ENCODE measurements around the gene C11orf16.
"Not testable (repeated sequence)": the region's sequence is repeated elsewhere in the genome, so short reads cannot be mapped to it uniquely, and the experiment has no call there.

The C11orf16 gene

DNA sequence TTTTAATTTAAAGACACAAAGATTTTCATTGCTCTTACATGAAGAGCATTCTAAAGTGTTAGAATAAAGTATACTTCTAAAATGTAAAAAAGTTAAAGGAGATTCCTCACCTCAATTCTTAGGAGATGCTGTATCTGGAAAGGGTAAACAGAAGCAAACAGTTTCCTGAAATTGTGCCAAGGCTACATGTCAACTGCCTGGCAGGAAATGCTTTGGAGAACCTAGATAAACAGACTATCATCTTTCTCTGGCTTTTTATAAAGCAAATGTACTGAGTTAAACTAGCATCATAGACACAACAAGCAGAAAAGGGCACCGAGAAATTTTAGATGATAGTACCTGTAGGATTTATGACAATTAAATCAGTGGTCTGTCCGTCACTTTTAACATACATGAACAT lies 46.4 kb downstream of the C11orf16 start:
- no peak for DNase-seq (ENCODE audit: low spot score)

DNA sequence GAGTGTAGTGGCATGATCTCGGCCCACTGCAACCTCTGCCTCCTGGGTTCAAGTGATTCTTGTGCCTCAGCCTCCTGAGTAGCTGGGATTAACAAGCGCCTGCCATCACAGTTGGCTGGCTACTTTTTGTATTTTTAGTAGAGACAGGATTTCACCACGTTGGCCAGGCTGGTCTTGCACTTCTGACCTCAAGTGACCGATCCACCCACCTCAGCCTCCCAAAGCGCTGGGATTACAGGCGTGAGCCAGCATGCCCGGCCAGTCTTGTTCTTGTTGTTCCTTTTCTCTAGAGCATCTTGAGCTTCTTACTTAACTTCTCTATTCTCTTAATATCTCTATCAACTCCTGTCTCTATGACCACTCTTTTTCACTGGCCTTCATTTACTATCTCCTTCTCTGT lies 51.2 kb downstream of the C11orf16 start:
- DNase-seq (ENCODE audit: low spot score): not testable (repeated sequence)

DNA sequence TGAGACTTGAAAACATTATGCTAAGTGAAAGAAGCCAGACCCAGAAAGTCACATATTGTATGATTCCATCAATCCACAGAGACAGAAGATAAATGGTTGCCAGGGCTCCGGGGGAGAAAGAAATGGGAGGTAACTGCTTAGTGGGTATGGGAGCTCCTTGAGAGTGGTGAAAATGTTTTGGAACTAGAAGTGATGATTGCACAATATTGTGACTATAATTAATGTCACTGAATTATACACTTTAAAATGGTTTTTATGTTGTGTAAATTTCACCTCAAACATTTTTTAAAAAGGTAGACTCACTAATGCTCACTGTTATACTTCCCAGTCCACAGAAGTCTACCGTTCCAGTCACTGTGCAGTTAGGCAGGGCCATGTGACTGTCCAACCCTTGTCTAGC lies 54.0 kb downstream of the C11orf16 start:
- DNase-seq (ENCODE audit: low spot score): no peak

DNA sequence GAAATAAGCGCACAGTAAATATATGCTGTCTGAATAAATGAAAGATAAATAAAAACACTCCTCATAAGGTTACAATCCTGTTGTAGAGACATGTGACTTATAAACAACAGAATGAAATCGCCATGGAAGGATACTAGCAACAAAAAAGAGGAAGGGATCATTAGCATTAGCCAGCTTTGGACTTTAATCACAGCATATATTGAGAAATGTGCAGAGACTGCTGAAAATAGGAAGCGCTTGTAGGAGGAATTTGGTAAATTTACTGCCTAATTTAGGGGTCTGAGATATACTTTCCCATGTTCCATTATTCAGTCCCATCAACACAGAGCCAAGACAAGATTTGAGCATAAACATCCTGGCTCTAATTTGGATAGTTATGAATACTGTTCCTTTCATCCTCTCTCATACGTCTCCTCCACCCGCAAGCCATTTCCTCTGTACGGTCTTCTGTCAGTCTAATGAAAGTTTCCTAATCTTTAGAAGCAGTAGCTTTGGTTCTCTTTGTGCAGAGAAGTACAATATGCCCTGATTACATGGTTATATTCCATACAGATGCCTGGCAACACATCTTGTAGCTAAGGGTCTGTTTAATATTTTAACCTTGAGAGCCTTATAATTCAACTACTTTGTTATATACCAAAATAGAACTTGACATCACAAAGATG lies 58.9 kb downstream of the C11orf16 start:
- no peak for DNase-seq (ENCODE audit: low spot score)

DNA sequence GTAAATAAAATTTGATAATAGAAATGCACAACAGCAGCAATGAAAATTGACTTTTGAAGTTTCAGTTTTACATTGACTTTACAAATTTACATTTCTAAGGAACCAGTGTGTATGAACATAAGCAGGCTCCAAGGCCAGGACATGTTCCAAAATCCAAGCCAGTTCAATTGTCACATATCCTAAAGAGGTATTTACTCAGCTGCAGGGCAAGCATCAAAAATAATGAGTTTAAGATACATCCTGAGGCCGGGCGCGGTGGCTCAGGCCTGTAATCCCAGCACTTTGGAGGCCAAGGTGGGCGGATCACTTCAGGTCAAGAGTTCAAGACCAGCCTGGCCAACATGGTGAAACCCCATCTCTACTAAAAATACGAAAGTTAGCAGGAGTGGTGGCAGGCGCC lies 60.8 kb downstream of the C11orf16 start:
- no peak for DNase-seq (ENCODE audit: low spot score)

DNA sequence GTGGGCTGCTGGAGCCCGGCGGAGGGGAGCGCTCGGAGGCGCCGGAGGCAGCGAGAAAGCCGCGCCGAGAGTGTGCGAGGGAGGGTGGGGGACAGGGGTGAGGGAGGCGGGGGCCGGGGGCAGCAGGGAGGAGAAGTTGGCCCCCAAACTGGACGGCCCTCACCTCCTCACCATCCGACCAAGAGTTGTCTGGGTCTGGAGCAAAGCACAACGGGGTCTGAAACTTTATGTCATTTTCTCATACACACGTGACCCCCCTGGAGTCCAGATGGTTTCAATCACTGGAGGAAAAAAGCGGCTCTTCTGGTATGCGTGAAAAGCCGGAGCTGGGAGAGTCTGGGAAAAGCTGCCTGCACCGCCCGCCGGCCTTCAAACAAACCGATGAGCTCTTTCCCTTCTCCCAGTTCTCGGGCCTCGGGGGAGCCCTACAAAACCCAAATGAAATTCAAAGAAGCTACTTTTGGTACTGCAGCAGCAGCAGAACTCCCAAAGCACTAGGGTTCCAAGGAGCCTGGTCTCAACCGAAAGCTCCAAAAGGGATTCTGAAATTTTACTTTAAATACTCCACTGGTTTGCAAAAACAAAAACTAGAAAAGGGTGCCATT lies 61.5 kb downstream of the C11orf16 start:
- DNase-seq (ENCODE audit: low spot score): peak; percentile 79

DNA sequence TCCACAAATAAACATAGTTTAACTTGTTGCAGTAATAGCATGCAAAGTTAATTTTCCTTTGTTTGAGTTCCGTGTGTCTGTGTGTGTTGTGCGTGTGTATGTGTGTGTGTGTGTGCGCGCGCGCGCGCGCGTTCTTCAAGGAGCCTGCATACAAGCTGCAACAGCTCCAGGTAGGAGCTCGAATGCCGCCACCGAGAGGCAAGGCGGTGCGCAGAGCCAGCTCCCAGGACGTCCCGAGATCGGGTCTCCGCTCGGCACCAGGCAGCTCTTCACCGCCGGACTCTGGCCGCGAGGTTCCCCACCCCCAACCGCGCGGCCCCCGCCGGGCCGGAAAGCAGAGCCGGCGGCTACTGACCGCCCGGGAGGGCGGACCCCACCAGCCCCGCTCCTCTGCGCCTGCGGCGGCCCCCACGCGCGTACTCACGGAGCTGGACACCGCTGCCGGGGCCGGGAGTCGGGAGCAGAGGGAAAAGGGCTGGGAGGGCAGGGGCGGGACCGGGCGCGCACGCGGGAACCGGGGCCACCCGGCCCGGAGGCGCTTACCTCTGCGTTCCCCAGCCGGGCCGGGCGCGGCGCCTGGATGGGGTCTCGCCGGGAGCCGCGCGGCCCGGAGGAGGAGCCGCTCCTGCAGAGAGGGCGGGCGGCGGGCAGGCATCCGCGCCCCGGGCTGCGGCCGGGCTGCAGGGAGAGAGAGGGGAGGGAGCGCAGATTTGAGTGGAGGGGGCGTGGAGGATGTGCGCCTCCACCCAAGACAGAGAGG lies 62.2 kb downstream of the C11orf16 start:
- DNase-seq (ENCODE audit: low spot score): peak; percentile 68

Data from cerebellar cortex (tissue), 1 donor.